Glutamatergic neuron (in vitro differentiated cells): Measurements from ENCODE around the gene TBC1D9B. TPM values are rescaled to one million over a fixed set of nuclear protein-coding genes. Genes with fewer than 3 reads are reported as not detected.
A peak's percentile ranks its signal among the peaks of the same experiment; 100 is the strongest.

Experiments
- DNase-seq: peaks from one replicate; pipeline ENCODE4 v3.0.0; 2022
- H3K27ac Mint-ChIP-seq: one replicate; pipeline ENCODE4 v1.8.0; 2020; ENCODE audit warnings: mild to moderate bottlenecking, mixed read lengths, inconsistent platforms; ENCODE audit not compliant: unreplicated experiment
- H3K27me3 Mint-ChIP-seq: one replicate; pipeline ENCODE4 v1.8.0; 2020; ENCODE audit warnings: mild to moderate bottlenecking, moderate library complexity, mixed read lengths, inconsistent platforms; ENCODE audit not compliant: unreplicated experiment
- H3K36me3 Mint-ChIP-seq: one replicate; pipeline ENCODE4 v1.8.0; 2020; ENCODE audit warnings: mild to moderate bottlenecking, mixed read lengths, inconsistent platforms; ENCODE audit not compliant: unreplicated experiment
- H3K4me1 Mint-ChIP-seq: one replicate; pipeline ENCODE4 v1.8.0; 2020; ENCODE audit warnings: mild to moderate bottlenecking, low read depth, mixed read lengths, inconsistent platforms; ENCODE audit not compliant: unreplicated experiment
- H3K4me3 Mint-ChIP-seq: one replicate; pipeline ENCODE4 v1.8.0; 2020; ENCODE audit warnings: mild to moderate bottlenecking, mixed read lengths, inconsistent platforms; ENCODE audit not compliant: unreplicated experiment
- H3K9me3 Mint-ChIP-seq: one replicate; pipeline ENCODE4 v1.8.0; 2020; ENCODE audit warnings: mild to moderate bottlenecking, moderate library complexity, mixed read lengths, inconsistent platforms; ENCODE audit not compliant: unreplicated experiment
- total RNA-seq: library from RNA; stranded (reverse); fragmentation: NEBNext Ultra II Directional; extraction: Animal tissue kit (Norgen Biotek cat#: 25700); gene quantifications from one replicate; pipeline ENCODE4 v1.2.1, GENCODE V29; 2021; ENCODE audit not compliant: unreplicated experiment
- TF ChIP-seq, protein P1 (sequence below): fragments of 200-600 bp; sonication (generic); IDR thresholded peaks from one replicate; pipeline ENCODE4 v1.5.0; 2021; ENCODE audit not compliant: partially characterized antibody, unreplicated experiment

Gene TBC1D9B
- total RNA-seq, 1 donor from 2014 or later, result 81.8 TPM

DNA sequence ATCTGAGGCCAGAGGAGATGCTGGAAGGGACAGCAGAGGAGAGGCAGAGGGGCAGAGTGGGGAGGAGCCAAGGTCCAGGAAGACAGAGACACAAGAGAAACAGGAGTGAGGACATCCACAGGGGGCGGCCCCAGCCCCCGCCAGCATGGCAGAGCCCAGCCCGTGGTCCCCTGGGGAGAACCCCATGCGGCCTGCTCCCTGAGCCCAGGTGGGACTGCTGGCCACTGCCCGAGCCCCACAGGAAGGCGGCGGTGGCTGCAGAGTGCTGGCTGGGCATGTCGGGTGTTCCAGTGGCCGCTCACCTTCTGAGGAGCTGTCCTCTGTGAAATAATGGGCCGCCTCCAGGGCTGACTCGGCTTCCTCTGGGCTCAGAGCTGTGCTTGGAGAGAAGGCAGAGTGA is 40.2 kb downstream of the TBC1D9B start:
- peaks cover 7% of the 10 kb centered on the region for H3K4me1 Mint-ChIP-seq
- no peak for DNase-seq
- H3K27me3 Mint-ChIP-seq, result peaks cover 5% of the 10 kb centered on the region
- TF ChIP-seq, protein P1, sequence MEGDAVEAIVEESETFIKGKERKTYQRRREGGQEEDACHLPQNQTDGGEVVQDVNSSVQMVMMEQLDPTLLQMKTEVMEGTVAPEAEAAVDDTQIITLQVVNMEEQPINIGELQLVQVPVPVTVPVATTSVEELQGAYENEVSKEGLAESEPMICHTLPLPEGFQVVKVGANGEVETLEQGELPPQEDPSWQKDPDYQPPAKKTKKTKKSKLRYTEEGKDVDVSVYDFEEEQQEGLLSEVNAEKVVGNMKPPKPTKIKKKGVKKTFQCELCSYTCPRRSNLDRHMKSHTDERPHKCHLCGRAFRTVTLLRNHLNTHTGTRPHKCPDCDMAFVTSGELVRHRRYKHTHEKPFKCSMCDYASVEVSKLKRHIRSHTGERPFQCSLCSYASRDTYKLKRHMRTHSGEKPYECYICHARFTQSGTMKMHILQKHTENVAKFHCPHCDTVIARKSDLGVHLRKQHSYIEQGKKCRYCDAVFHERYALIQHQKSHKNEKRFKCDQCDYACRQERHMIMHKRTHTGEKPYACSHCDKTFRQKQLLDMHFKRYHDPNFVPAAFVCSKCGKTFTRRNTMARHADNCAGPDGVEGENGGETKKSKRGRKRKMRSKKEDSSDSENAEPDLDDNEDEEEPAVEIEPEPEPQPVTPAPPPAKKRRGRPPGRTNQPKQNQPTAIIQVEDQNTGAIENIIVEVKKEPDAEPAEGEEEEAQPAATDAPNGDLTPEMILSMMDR, result no peak
- H3K27ac Mint-ChIP-seq, result peak overlapping the region; percentile 83
- H3K9me3 Mint-ChIP-seq, result peaks cover 13% of the 10 kb centered on the region
- peaks cover 5% of the 10 kb centered on the region for H3K36me3 Mint-ChIP-seq
- no peak overlapping the region for H3K4me3 Mint-ChIP-seq

DNA sequence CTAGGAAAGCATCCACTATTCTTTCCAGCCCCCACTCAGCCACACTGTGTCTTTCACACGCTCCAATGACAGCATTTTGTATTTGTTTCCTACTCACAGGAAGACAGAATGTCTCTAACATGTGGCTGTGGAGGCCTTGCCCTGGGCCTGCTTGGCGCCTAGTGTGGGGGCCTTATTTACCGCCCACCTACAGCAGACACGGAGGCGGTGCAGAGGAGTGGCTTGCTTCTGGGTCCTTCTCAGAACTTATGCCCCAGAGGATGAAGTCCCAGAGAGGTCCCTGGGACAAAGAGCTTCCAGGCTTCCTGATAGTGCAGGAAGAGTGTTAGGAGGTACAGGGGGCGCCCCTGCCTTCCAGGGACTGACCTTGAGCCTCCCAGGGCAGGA is 40.6 kb downstream of the TBC1D9B start:
- Mint-ChIP-seq H3K4me1 (peaks cover 7% of the 10 kb centered on the region), H3K9me3 (peaks cover 13% of the 10 kb centered on the region), H3K4me3 (no peak overlapping the region), H3K27ac (peak overlapping the region; percentile 83), H3K36me3 (peaks cover 6% of the 10 kb centered on the region), H3K27me3 (peaks cover 5% of the 10 kb centered on the region)
- TF ChIP-seq, protein P1, result no peak
- no peak for DNase-seq

DNA sequence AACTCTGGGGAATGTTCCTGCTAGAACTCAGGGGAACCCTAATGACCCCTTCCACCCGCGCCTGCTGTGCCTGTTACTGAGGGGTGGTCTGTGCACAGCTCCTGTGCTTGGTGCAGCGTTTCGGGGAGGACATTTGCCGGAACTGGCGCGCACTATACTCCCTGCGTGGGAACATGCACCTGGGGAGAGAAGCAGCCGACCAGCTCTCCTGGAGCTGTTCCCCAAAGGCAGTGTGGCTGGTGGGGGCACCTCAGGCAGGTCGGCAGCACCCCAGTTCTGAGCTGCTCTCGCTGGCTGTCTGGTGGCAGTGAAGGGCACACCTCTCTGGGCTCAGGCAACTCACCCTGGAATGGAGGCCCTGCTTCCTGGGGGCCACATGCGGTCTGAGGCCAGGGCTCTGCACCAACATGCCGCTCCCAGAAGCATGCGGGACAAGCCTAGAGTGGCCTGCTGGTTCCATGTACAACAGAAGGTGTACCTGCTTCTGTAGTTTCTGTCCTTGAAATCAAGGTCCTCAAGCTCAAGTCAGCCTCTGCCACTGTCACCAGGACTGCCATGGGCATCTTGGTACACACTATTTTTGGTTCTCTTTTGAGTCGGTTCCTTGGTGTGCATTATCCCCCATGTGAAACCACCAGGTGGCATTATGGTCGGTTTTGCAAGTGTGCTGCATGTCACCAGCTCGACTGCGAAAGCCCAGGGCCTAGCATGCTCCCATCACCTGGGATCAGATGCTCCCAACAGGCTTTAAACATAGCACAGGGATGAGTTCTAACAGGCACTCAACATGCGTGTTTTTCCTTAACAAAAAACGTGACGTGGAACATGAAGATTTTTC is 41.2 kb downstream of the TBC1D9B start:
- TF ChIP-seq, protein P1, result no peak
- no peak for DNase-seq
- no peak overlapping the region for H3K4me3 Mint-ChIP-seq
- peaks cover 5% of the 10 kb centered on the region for H3K27me3 Mint-ChIP-seq
- peaks cover 13% of the 10 kb centered on the region for H3K9me3 Mint-ChIP-seq
- H3K27ac Mint-ChIP-seq, result no peak overlapping the region
- H3K4me1 Mint-ChIP-seq, result peaks cover 7% of the 10 kb centered on the region
- H3K36me3 Mint-ChIP-seq, result peaks cover 6% of the 10 kb centered on the region

DNA sequence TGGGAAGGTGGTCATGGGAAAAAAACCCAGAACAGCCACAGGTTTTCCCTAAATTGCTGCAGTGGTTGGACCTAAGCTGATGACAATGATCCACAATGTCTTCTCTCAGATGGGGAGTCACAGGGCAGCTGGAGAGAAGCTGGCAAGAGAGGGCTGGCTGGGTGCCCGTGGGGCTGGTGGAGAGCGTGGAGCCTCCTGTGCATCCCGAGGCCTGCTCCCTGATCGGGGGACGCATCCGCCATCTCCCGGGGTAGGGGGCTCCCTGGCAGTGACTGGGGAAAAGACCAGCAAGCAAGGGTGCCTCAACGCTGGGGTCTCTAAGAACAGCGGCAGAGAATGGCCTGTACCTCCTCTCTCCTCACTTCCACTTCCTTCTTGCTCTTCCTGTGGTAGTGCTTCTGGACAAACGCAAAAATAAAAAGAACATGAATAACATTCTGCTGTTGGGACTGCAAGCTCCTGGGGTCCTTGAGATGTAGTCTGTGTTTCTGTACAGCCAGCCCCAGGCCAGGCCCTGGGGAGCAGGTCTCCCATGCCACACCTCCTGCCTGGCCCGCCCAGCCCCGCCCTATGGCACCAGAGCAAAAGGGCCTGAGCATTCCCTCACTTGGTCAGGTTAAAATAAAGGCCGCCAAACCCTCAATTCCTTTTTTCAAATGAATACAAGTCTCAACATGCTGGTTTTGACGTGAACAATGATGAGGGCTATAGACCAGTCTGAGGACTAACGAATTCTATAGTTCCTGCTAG is 42.0 kb downstream of the TBC1D9B start:
- H3K27ac Mint-ChIP-seq, result no peak overlapping the region
- peaks cover 5% of the 10 kb centered on the region for H3K4me1 Mint-ChIP-seq
- TF ChIP-seq, protein P1, result no peak
- no peak for DNase-seq
- H3K27me3 Mint-ChIP-seq, result peaks cover under 1% of the 10 kb centered on the region
- H3K9me3 Mint-ChIP-seq, result peaks cover 9% of the 10 kb centered on the region
- peaks cover 6% of the 10 kb centered on the region for H3K36me3 Mint-ChIP-seq
- no peak overlapping the region for H3K4me3 Mint-ChIP-seq

DNA sequence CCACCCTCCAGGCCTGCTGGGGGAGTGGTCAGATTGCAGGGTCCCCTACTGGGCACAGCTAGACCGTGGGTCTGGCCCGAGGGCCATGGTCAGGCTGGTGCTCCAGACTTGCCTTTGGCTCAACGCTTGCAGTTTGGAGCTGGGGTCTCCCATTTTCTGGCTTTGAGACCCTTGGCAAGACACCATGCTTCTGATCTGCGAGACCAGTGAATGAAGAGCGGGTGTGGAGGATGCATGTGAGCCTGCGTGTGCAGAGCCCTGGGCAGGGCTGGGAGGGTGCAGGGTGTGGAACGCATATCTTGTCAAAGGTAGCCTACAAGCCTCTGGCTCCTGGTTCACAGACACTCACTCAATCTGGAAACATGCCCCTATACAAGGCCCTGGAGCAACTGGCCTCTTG is 43.0 kb downstream of the TBC1D9B start:
- H3K27ac Mint-ChIP-seq, result no peak overlapping the region
- peaks cover 6% of the 10 kb centered on the region for H3K36me3 Mint-ChIP-seq
- TF ChIP-seq, protein P1, result no peak
- no peak overlapping the region for H3K4me3 Mint-ChIP-seq
- H3K27me3 Mint-ChIP-seq, result no peaks in the 10 kb centered on the region
- no peak for DNase-seq
- H3K9me3 Mint-ChIP-seq, result peaks cover 9% of the 10 kb centered on the region
- peaks cover 8% of the 10 kb centered on the region for H3K4me1 Mint-ChIP-seq
